ENCODE data around the gene C11orf98. TPM values are rescaled to one million over a fixed set of nuclear protein-coding genes. Genes with fewer than 3 reads are reported as not detected.
A peak's percentile ranks its signal among the peaks of the same experiment; 100 is the strongest.
"Not testable (repeated sequence)": the region's sequence is repeated elsewhere in the genome, so short reads cannot be mapped to it uniquely, and the experiment has no call there.

Gene C11orf98
- total RNA-seq, 1 donor from 2014 or later = 39.0 TPM

GRCh38 chr11:62705880-62706849 is 41.2 kb upstream of the C11orf98 start:
- no peaks in the 10 kb centered on the region for H3K9me3 Mint-ChIP-seq (ENCODE audit: low read depth)
- H3K4me3 Mint-ChIP-seq (ENCODE audit: unreplicated experiment) = peak overlapping the region; percentile 92
- H3K27me3 Mint-ChIP-seq (ENCODE audit: low read depth) = no peaks in the 10 kb centered on the region
- H3K36me3 Mint-ChIP-seq (ENCODE audit: low read depth) = peaks cover 8% of the 10 kb centered on the region
- H3K4me1 Mint-ChIP-seq (ENCODE audit: low read depth) = peaks cover 38% of the 10 kb centered on the region
- TF ChIP-seq, protein P1, sequence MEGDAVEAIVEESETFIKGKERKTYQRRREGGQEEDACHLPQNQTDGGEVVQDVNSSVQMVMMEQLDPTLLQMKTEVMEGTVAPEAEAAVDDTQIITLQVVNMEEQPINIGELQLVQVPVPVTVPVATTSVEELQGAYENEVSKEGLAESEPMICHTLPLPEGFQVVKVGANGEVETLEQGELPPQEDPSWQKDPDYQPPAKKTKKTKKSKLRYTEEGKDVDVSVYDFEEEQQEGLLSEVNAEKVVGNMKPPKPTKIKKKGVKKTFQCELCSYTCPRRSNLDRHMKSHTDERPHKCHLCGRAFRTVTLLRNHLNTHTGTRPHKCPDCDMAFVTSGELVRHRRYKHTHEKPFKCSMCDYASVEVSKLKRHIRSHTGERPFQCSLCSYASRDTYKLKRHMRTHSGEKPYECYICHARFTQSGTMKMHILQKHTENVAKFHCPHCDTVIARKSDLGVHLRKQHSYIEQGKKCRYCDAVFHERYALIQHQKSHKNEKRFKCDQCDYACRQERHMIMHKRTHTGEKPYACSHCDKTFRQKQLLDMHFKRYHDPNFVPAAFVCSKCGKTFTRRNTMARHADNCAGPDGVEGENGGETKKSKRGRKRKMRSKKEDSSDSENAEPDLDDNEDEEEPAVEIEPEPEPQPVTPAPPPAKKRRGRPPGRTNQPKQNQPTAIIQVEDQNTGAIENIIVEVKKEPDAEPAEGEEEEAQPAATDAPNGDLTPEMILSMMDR (IDR thresholded peaks at IDR 0.05) = no peak
- peak; percentile 97 for DNase-seq (ENCODE audit: low spot score)
- peak overlapping the region; percentile 95 for H3K27ac Mint-ChIP-seq (ENCODE audit: unreplicated experiment)

DNA sequence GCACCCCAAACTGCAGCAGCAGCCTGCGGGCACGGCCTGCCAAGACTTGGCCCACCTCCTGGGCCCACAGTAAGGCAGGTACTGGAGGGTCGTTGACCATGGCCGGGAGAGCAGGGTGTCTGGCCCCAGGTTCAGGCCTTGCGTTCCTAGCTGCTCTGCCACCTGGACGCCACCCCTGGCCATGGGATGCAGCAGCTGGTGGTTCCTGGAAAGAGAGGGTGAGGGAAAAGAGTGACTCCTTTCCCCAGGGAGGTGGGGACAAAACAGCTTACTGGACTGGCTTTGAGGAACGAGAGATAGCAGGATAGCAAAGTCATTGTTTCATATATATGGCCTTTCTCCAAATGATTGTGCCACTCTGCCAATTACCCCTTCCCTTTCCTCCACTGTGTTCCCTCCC is 40.4 kb upstream of the C11orf98 start:
- TF ChIP-seq, protein P1 (IDR thresholded peaks at IDR 0.05) = no peak
- H3K36me3 Mint-ChIP-seq (ENCODE audit: low read depth) = peaks cover 7% of the 10 kb centered on the region
- H3K4me1 Mint-ChIP-seq (ENCODE audit: low read depth) = peaks cover 38% of the 10 kb centered on the region
- no peak for DNase-seq (ENCODE audit: low spot score)
- H3K27ac Mint-ChIP-seq (ENCODE audit: unreplicated experiment) = peak overlapping the region; percentile 95
- H3K4me3 Mint-ChIP-seq (ENCODE audit: unreplicated experiment) = peak overlapping the region; percentile 92
- H3K27me3 Mint-ChIP-seq (ENCODE audit: low read depth) = no peaks in the 10 kb centered on the region
- H3K9me3 Mint-ChIP-seq (ENCODE audit: low read depth) = no peaks in the 10 kb centered on the region

GRCh38 chr11:62703921-62704320 is 38.9 kb upstream of the C11orf98 start:
- H3K27ac Mint-ChIP-seq (ENCODE audit: unreplicated experiment); H3K4me3 Mint-ChIP-seq (ENCODE audit: unreplicated experiment); DNase-seq (ENCODE audit: low spot score); H3K27me3 Mint-ChIP-seq (ENCODE audit: low read depth); H3K9me3 Mint-ChIP-seq (ENCODE audit: low read depth); H3K36me3 Mint-ChIP-seq (ENCODE audit: low read depth): not testable (repeated sequence)
- peaks cover 25% of the 10 kb centered on the region for H3K4me1 Mint-ChIP-seq (ENCODE audit: low read depth)

DNA sequence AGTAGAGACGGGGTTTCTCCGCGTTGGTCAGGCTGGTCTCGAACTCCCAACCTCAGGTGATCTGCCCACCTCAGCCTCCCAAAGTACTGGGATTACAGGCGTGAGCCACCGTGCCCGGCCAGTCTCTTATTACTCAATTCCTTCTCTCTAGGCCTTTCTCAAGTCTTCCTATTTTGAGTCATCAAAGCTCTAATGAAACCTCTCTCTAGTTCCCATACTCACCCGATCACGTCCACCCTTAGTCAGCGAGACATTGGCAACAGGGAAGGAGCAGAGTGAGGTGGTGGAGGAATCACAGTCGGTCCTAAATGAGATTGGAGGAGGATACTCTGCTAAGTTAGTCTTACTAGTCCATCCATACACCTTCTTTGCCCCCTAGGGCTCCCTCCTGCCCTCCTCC is 37.2 kb upstream of the C11orf98 start:
- Mint-ChIP-seq H3K4me1 (ENCODE audit: low read depth) (peaks cover 18% of the 10 kb centered on the region), H3K27ac (ENCODE audit: unreplicated experiment) (no peak overlapping the region), H3K36me3 (ENCODE audit: low read depth) (peaks cover 9% of the 10 kb centered on the region), H3K27me3 (ENCODE audit: low read depth) (no peaks in the 10 kb centered on the region), H3K9me3 (ENCODE audit: low read depth) (no peaks in the 10 kb centered on the region), H3K4me3 (ENCODE audit: unreplicated experiment) (no peak overlapping the region)
- TF ChIP-seq, protein P1 (IDR thresholded peaks at IDR 0.05) = no peak
- no peak for DNase-seq (ENCODE audit: low spot score)

- peaks cover 11% of the 10 kb centered on the region for H3K36me3 Mint-ChIP-seq (ENCODE audit: low read depth)
- no peaks in the 10 kb centered on the region for H3K9me3 Mint-ChIP-seq (ENCODE audit: low read depth)
- TF ChIP-seq, protein P1 (IDR thresholded peaks at IDR 0.05) = peak; percentile 91
- H3K4me1 Mint-ChIP-seq (ENCODE audit: low read depth) = peaks cover 12% of the 10 kb centered on the region
- H3K27ac Mint-ChIP-seq (ENCODE audit: unreplicated experiment) = peak overlapping the region; percentile 28
- no peaks in the 10 kb centered on the region for H3K27me3 Mint-ChIP-seq (ENCODE audit: low read depth)
- H3K4me3 Mint-ChIP-seq (ENCODE audit: unreplicated experiment) = no peak overlapping the region
- DNase-seq (ENCODE audit: low spot score) = no peak
These were observed 29.6 kb upstream of the C11orf98 start for GRCh38 chr11:62694455-62695167.

DNA sequence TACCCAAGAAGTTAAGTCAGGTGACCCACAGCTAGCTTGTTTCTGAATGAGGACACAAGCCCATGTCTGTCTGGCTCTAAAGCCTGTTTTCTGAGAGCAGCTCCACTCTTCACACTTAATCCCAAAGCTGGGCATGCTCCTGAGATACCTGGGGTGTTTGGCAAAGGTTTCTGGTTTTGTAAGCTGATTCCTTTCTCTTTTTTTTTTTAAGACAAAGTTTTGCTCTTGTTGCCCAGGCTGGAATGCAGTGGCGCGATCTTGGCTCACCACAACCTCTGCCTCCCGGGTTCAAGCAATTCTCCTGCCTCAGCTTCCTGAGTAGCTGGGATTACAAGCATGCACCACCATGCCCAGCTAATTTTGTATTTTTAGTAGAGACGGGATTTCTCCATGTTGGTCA is 28.6 kb upstream of the C11orf98 start:
- H3K27me3 Mint-ChIP-seq (ENCODE audit: low read depth); DNase-seq (ENCODE audit: low spot score); H3K4me3 Mint-ChIP-seq (ENCODE audit: unreplicated experiment); H3K27ac Mint-ChIP-seq (ENCODE audit: unreplicated experiment); H3K9me3 Mint-ChIP-seq (ENCODE audit: low read depth): not testable (repeated sequence)
- Mint-ChIP-seq H3K4me1 (ENCODE audit: low read depth) (peaks cover 19% of the 10 kb centered on the region), H3K36me3 (ENCODE audit: low read depth) (peaks cover 11% of the 10 kb centered on the region)
